A549 (cell line): ENCODE data around the gene SCGB2A2. TPM values are rescaled to one million over a fixed set of nuclear protein-coding genes. Genes with fewer than 3 reads are reported as not detected.

Source experiments
- ATAC-seq, 2 experiments: fragments of 200-7000 bp in 1 of 2; fragments of >200 bp in 1 of 2; cut with Nextera tagmentation in 1 of 2; cut with Tn5 transposase in 1 of 2; 3 replicates each; pipeline versions ENCODE4 v1.8.0 to v1.9.1; 2018 to 2020; ENCODE audit warnings: mild to moderate bottlenecking in 1 of 2, moderate library complexity in 1 of 2
- CTCF ChIA-PET: fragments of 300-600 bp; sonication (Branson Sonifier 250); formaldehyde crosslinking; extraction: SDS; loops from one replicate; lab custom pipeline; 2021; ENCODE audit warnings: antibody characterized with exemption, inconsistent platforms; lab: Yijun Ruan, JAX
- POLR2A ChIA-PET: fragments of 350-600 bp; formaldehyde crosslinking; extraction: SDS; loops from one replicate; lab custom pipeline; 2021; ENCODE audit warnings: antibody characterized with exemption, inconsistent platforms; lab: Yijun Ruan, JAX
- DNase-seq, 2 experiments: peaks; one replicate each; pipeline versions ENCODE4 v3.0.0 to v3.0.0-alpha.2; 2011 to 2016; ENCODE audit warnings: low read depth in 1 of 2, low spot score in 1 of 2
- FAIRE-seq: peaks from 2 replicates; lab custom pipeline; 2011; peaks lifted over from hg19 to GRCh38; lab: Jason Lieb, UNC
- H3K27ac ChIP-seq, 2 experiments: fragments of >200 bp; sonication (Bioruptor Twin); formaldehyde crosslinking; 3 replicates each; pipeline ENCODE4 v1.5.1; 2016 to 2017
- H3K4me1 ChIP-seq: fragments of >200 bp; sonication (Bioruptor Twin); formaldehyde crosslinking; 3 replicates; pipeline ENCODE4 v1.6.1; 2016
- H3K4me2 ChIP-seq: fragments of >200 bp; sonication (Bioruptor Twin); formaldehyde crosslinking; 3 replicates; pipeline ENCODE4 v1.6.1; 2016
- H3K4me3 ChIP-seq: fragments of >200 bp; sonication (Bioruptor Twin); formaldehyde crosslinking; 3 replicates; pipeline ENCODE4 v1.5.1; 2016
- H3K9me3 ChIP-seq: fragments of >200 bp; sonication (Bioruptor Twin); formaldehyde crosslinking; 3 replicates; pipeline ENCODE4 v1.6.1; 2016
- BHLHE40 ChIP-seq: IDR thresholded peaks from 2 replicates; pipeline ENCODE4 v1.6.1; 2012; ENCODE audit warnings: low read depth, low read length, inconsistent platforms
- CHD2 ChIP-seq: fragments of 150-350 bp; IDR thresholded peaks from 2 replicates; pipeline ENCODE4 v1.6.1; 2014; ENCODE audit warnings: low read length; ENCODE audit not compliant: partially characterized antibody
- CHD4 ChIP-seq: fragments of 200-600 bp; sonication (generic); IDR thresholded peaks from 2 replicates; pipeline ENCODE4 v1.6.1; 2016; ENCODE audit warnings: antibody characterized with exemption, mild to moderate bottlenecking, borderline replicate concordance
- EHF ChIP-seq: fragments of 250-450 bp; sonication (Bioruptor Pico); IDR thresholded peaks from 2 replicates; pipeline ENCODE4 v1.5.0; 2020; ENCODE audit warnings: mild to moderate bottlenecking
- EP300 ChIP-seq, 2 experiments: fragments of >200 bp; sonication (Bioruptor Twin); formaldehyde crosslinking; IDR thresholded peaks; 2 replicates in 1 of 2; 3 replicates in 1 of 2; pipeline ENCODE4 v1.6.1; 2016 to 2017
- FOXS1 ChIP-seq: fragments of 250-450 bp; sonication (Bioruptor Pico); IDR thresholded peaks from 2 replicates; pipeline ENCODE4 v1.5.0; 2020; ENCODE audit warnings: mild to moderate bottlenecking, moderate library complexity
- HDAC2 ChIP-seq: fragments of 200-600 bp; sonication (generic); IDR thresholded peaks from 2 replicates; pipeline ENCODE4 v1.6.1; 2016
- HES2 ChIP-seq: fragments of >200 bp; sonication (Bioruptor Twin); formaldehyde crosslinking; IDR thresholded peaks from 2 replicates; pipeline ENCODE4 v1.6.1; 2016
- HEYL ChIP-seq: fragments of 250-450 bp; sonication (Bioruptor Pico); IDR thresholded peaks from 2 replicates; pipeline ENCODE4 v1.8.0; 2021; ENCODE audit warnings: mild to moderate bottlenecking, moderate library complexity
- HOXA7 ChIP-seq: fragments of 250-450 bp; sonication (Bioruptor Pico); IDR thresholded peaks from 2 replicates; pipeline ENCODE4 v1.5.0; 2020; ENCODE audit warnings: mild to moderate bottlenecking, moderate library complexity
- HOXB5 ChIP-seq: fragments of 250-450 bp; sonication (Bioruptor Pico); IDR thresholded peaks from 2 replicates; pipeline ENCODE4 v1.5.0; 2020; ENCODE audit warnings: mild to moderate bottlenecking, moderate library complexity
- JUN ChIP-seq, 2 experiments: fragments of >200 bp; sonication (Bioruptor Twin); formaldehyde crosslinking; IDR thresholded peaks; 2 replicates in 1 of 2; 3 replicates in 1 of 2; pipeline ENCODE4 v1.6.1; 2016 to 2017
- KDM1A ChIP-seq: fragments of 200-600 bp; sonication (generic); IDR thresholded peaks from 2 replicates; pipeline ENCODE4 v1.6.1; 2016; ENCODE audit warnings: low read depth, mild to moderate bottlenecking
- MAFK ChIP-seq: fragments of 450-650 bp; IDR thresholded peaks from 2 replicates; pipeline ENCODE4 v1.6.1; 2014; ENCODE audit not compliant: partially characterized antibody
- MAX ChIP-seq: IDR thresholded peaks from 2 replicates; pipeline ENCODE4 v1.6.1; 2012
- PBX3 ChIP-seq: IDR thresholded peaks from 2 replicates; pipeline ENCODE4 v1.6.1; 2012
- PHF8 ChIP-seq: fragments of 200-600 bp; sonication (generic); IDR thresholded peaks from 2 replicates; pipeline ENCODE4 v1.6.1; 2016; ENCODE audit warnings: low read depth, mild to moderate bottlenecking, antibody characterized with exemption, moderate library complexity, borderline replicate concordance
- POLR2A ChIP-seq: IDR thresholded peaks from 2 replicates; pipeline ENCODE4 v1.6.1; 2012; ENCODE audit warnings: mild to moderate bottlenecking, low read length
- RNF2 ChIP-seq: fragments of 200-600 bp; sonication (generic); IDR thresholded peaks from 2 replicates; pipeline ENCODE4 v1.6.1; 2016; ENCODE audit warnings: low read depth, mild to moderate bottlenecking, antibody characterized with exemption, moderate library complexity, borderline replicate concordance
- SMC3 ChIP-seq: fragments of >200 bp; sonication (Bioruptor Twin); formaldehyde crosslinking; IDR thresholded peaks from 3 replicates; pipeline ENCODE4 v1.6.1; 2018; ENCODE audit warnings: inconsistent platforms
- SREBF2 ChIP-seq: fragments of 450-650 bp; IDR thresholded peaks from 2 replicates; pipeline ENCODE4 v1.6.1; 2014; ENCODE audit warnings: mild to moderate bottlenecking, moderate library complexity
- TFCP2L1 ChIP-seq: fragments of 250-450 bp; sonication (Bioruptor Pico); IDR thresholded peaks from 2 replicates; pipeline ENCODE4 v1.5.0; 2021; ENCODE audit warnings: mild to moderate bottlenecking
- TP53 ChIP-seq: fragments of 250-450 bp; sonication (Bioruptor Pico); IDR thresholded peaks from 2 replicates; pipeline ENCODE4 v1.5.0; 2021; ENCODE audit warnings: mild to moderate bottlenecking, moderate library complexity
- ZFP36 ChIP-seq: fragments of 450-650 bp; IDR thresholded peaks from 2 replicates; pipeline ENCODE4 v1.6.1; 2014; ENCODE audit warnings: borderline replicate concordance; ENCODE audit not compliant: partially characterized antibody
- ZSCAN20 ChIP-seq: fragments of 250-450 bp; sonication (Bioruptor Pico); IDR thresholded peaks from 2 replicates; pipeline ENCODE4 v1.8.0; 2022; ENCODE audit warnings: mild to moderate bottlenecking, moderate library complexity
- WGBS: methylation state at CpG from one replicate; pipeline ENCODE4 v1.1.6; 2017; ENCODE audit errors: missing lambda C conversion rate; 5-methylcytosine and 5-hydroxymethylcytosine counted together
- polyA plus RNA-seq, 4 experiments: library from polyadenylated mRNA; depleted of rRNA in 3 of 4; stranded (reverse); fragments of >200 nt; fragmentation: RNase III in 1 of 4; extraction: RNeasy Plus Mini Kit Qiagen cat#74134 plus additional on column Dnase treatment in 1 of 4; gene quantifications; 2 replicates in 3 of 4; 3 replicates in 1 of 4; pipeline ENCODE4 v1.2.3, GENCODE V29; 2011 to 2017
- TF ChIP-seq, protein P1 (sequence below): fragments of >200 bp; sonication (Bioruptor Twin); formaldehyde crosslinking; IDR thresholded peaks from 3 replicates; pipeline ENCODE4 v1.5.1; 2016

The SCGB2A2 gene
- polyA plus RNA-seq, 2 of the 4 experiments (the other 2 are of a cell fraction) = not detected

- no peaks in the 10 kb centered on the region for H3K4me1 ChIP-seq
- ATAC-seq (no peak), FAIRE-seq (no peak), DNase-seq (no peak)
- WGBS = 8% methylated on average over 7 of the region's 7 CpGs
- H3K27ac ChIP-seq = no peak within 1 kb of the TSS
- no peak within 1 kb of the TSS for H3K4me2 ChIP-seq
- no peak within 1 kb of the TSS for H3K4me3 ChIP-seq
- H3K9me3 ChIP-seq = no peaks in the 10 kb centered on the region
- POLR2A ChIA-PET = no interaction called here
- TF ChIP-seq KDM1A = no peak
- TF ChIP-seq POLR2A = no peak
- no peak for TF ChIP-seq TFCP2L1 (CRISPR knock-in tag)
- no peak for TF ChIP-seq HDAC2
- TF ChIP-seq SREBF2 = no peak
- TF ChIP-seq MAFK = no peak
- no peak for TF ChIP-seq JUN (IDR thresholded peaks at IDR 0.05)
- no peak for TF ChIP-seq TP53 (CRISPR knock-in tag)
- CTCF ChIA-PET = interaction anchor here (1.5 to 6.1 kb wide), 2 partner anchors 11 to 129 kb away, joined by 3 to 56 read pairs; no protein-coding TSS in a partner anchor
Observed at GRCh38 chr11:62298975-62299374, 29.0 kb downstream of the SCGB2A2 start, which contains the start of gene SCGB1D4. SCGB1D4 (minus strand) TSS chr11:62299075; CDS start chr11:62299010, 65 bp downstream.

- POLR2A ChIA-PET = no interaction called here
- H3K27ac ChIP-seq = no peak overlapping the region
- H3K4me3 ChIP-seq = no peak overlapping the region
- 7% methylated on average over 6 of the region's 6 CpGs for WGBS
- no peaks in the 10 kb centered on the region for H3K4me1 ChIP-seq
- DNase-seq = no peak
- FAIRE-seq = no peak
- peaks cover 21% of the 10 kb centered on the region for H3K9me3 ChIP-seq
- no peak for ATAC-seq
- CTCF ChIA-PET = interaction anchor here (0.7 to 1.6 kb wide), 6 partner anchors 8 to 198 kb away, joined by 3 to 5 read pairs (median 4); no protein-coding TSS in a partner anchor
- no peak overlapping the region for H3K4me2 ChIP-seq
- TF ChIP-seq EP300 (IDR thresholded peaks at IDR 0.05) = no peak
- no peak for TF ChIP-seq CHD2
- TF ChIP-seq BHLHE40 = no peak
- no peak for TF ChIP-seq TP53 (CRISPR knock-in tag)
- TF ChIP-seq HOXA7 = no peak
- TF ChIP-seq JUN (IDR thresholded peaks at IDR 0.05) = no peak
- TF ChIP-seq MAX = no peak
Observed at GRCh38 chr11:62306227-62306626, 36.3 kb downstream of the SCGB2A2 start.

- FAIRE-seq = no peak
- TF ChIP-seq CHD4 (no peak), MAX (no peak), ZFP36 (no peak), ZSCAN20 (CRISPR knock-in tag) (no peak)
- TF ChIP-seq, all 56 proteins: peak for 0
- ChIA-PET CTCF (no interaction called here), POLR2A (interaction anchor here (0.5 kb wide), 1 partner anchor 353 kb away, joined by 4 read pairs; no protein-coding TSS in a partner anchor)
- ATAC-seq = no peak
- Histone ChIP-seq H3K27ac (no peak overlapping the region), H3K4me3 (no peak overlapping the region), H3K4me2 (no peak overlapping the region), H3K9me3 (peaks cover 21% of the 10 kb centered on the region), H3K4me1 (no peaks in the 10 kb centered on the region)
- DNase-seq = no peak
Observed at GRCh38 chr11:62307950-62308349, 38.0 kb downstream of the SCGB2A2 start.

- no peaks in the 10 kb centered on the region for H3K4me1 ChIP-seq
- TF ChIP-seq HOXB5 (CRISPR knock-in tag) (no peak), HEYL (CRISPR knock-in tag) (no peak), MAX (no peak), FOXS1 (CRISPR knock-in tag) (no peak), BHLHE40 (no peak), EHF (no peak), PBX3 (no peak), PHF8 (no peak), RNF2 (no peak), SMC3 (no peak), HES2 (no peak)
- TF ChIP-seq, protein P1, sequence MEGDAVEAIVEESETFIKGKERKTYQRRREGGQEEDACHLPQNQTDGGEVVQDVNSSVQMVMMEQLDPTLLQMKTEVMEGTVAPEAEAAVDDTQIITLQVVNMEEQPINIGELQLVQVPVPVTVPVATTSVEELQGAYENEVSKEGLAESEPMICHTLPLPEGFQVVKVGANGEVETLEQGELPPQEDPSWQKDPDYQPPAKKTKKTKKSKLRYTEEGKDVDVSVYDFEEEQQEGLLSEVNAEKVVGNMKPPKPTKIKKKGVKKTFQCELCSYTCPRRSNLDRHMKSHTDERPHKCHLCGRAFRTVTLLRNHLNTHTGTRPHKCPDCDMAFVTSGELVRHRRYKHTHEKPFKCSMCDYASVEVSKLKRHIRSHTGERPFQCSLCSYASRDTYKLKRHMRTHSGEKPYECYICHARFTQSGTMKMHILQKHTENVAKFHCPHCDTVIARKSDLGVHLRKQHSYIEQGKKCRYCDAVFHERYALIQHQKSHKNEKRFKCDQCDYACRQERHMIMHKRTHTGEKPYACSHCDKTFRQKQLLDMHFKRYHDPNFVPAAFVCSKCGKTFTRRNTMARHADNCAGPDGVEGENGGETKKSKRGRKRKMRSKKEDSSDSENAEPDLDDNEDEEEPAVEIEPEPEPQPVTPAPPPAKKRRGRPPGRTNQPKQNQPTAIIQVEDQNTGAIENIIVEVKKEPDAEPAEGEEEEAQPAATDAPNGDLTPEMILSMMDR = no peak
Observed at GRCh38 chr11:62309991-62310390, 40.0 kb downstream of the SCGB2A2 start.

More at GRCh38 chr11:62309991-62310390, 40.0 kb downstream of the SCGB2A2 start:
- WGBS = 37% methylated on average over 7 of the region's 7 CpGs
- POLR2A ChIA-PET = no interaction called here
- DNase-seq (no peak), FAIRE-seq (no peak), ATAC-seq (no peak)
- Histone ChIP-seq H3K4me3 (no peak overlapping the region), H3K27ac (no peak overlapping the region), H3K4me2 (no peak overlapping the region; the same call in 2 of the 3 replicates), H3K9me3 (peaks cover 21% of the 10 kb centered on the region)
- CTCF ChIA-PET = interaction anchor here (1.0 to 3.1 kb wide), 17 partner anchors 10 to 172 kb away, joined by 3 to 56 read pairs (median 5); partner anchors contain the start of gene SCGB1D4
